K562 (cell line): Measurements from ENCODE around the gene NKAIN4. TPM values are rescaled to one million over a fixed set of nuclear protein-coding genes. Genes with fewer than 3 reads are reported as not detected.
A peak's percentile ranks its signal among the peaks of the same experiment; 100 is the strongest.

Source experiments
- ATAC-seq: fragments of 200-7000 bp; cut with Tn5 transposase; 3 replicates; pipeline ENCODE4 v1.9.1; 2020; ENCODE audit warnings: moderate library complexity
- BruUV-seq: library from RNA; stranded (reverse); fragments of 400-500 nt; replicated peaks from 2 replicates; lab custom pipeline; 2021; lab: Mats Ljungman, UMichigan
- CTCF ChIA-PET: fragments of 300-600 bp; formaldehyde crosslinking; extraction: SDS; loops from one replicate; lab custom pipeline; 2021; ENCODE audit warnings: low intra/inter-chr PET ratio; lab: Yijun Ruan, JAX
- POLR2A ChIA-PET: fragments of 300-600, 350-650 bp; sonication (Branson Sonifier 250); formaldehyde crosslinking; extraction: SDS; loops from one replicate; lab custom pipeline; 2021; ENCODE audit warnings: antibody characterized with exemption, inconsistent platforms; lab: Yijun Ruan, JAX
- DNase-seq, 4 experiments: peaks; one replicate each; pipeline versions ENCODE4 v3.0.0 to v3.0.0-alpha.2; 2011 to 2018; ENCODE audit warnings: low spot score in 3 of 4, mixed read lengths in 3 of 4; ENCODE audit errors: extremely low read depth in 1 of 4
- FAIRE-seq: peaks from 2 replicates; lab custom pipeline; 2011; peaks lifted over from hg19 to GRCh38; lab: Jason Lieb, UNC
- H2AFZ ChIP-seq: 2 replicates; pipeline ENCODE4 v1.6.0; 2011; ENCODE audit warnings: low read depth, low read length, control low read depth, inconsistent platforms
- H3K27ac ChIP-seq: fragments of 200-600 bp; 3 replicates; pipeline ENCODE4 v1.8.0; 2011; ENCODE audit warnings: low read depth, mild to moderate bottlenecking, control low read depth, inconsistent platforms, low read length, moderate library complexity, mixed read lengths; ENCODE audit errors: extremely low read depth
- H3K27me3 ChIP-seq, 2 experiments: fragments of 300-600 bp in 1 of 2; 2 replicates in 1 of 2; 3 replicates in 1 of 2; pipeline versions ENCODE4 v1.6.0 to v1.8.0; 2011; ENCODE audit warnings: inconsistent platforms in 2 of 2, low read length in 2 of 2, mild to moderate bottlenecking in 1 of 2, mixed read lengths in 1 of 2, moderate library complexity in 1 of 2; ENCODE audit not compliant: control insufficient read depth in 2 of 2, insufficient read depth in 2 of 2
- H3K36me3 ChIP-seq: fragments of 300-600 bp; 3 replicates; pipeline ENCODE4 v1.8.0; 2011; ENCODE audit warnings: mild to moderate bottlenecking, low read length, inconsistent platforms; ENCODE audit not compliant: control insufficient read depth, insufficient read depth
- H3K4me1 ChIP-seq, 2 experiments: fragments of 200-600 bp in 1 of 2; replicated peaks in 1 of 2; 2 replicates in 1 of 2; 3 replicates in 1 of 2; pipeline versions ENCODE4 v1.5.1 to v1.8.0; 2011; ENCODE audit warnings: inconsistent platforms in 2 of 2, low read length in 2 of 2, mild to moderate bottlenecking in 1 of 2, mixed read lengths in 1 of 2, moderate library complexity in 1 of 2; ENCODE audit not compliant: control insufficient read depth in 2 of 2, insufficient read depth in 2 of 2
- H3K4me2 ChIP-seq: 2 replicates; pipeline ENCODE4 v1.6.1; 2011; ENCODE audit warnings: low read length, control low read depth, inconsistent platforms, mixed read lengths; ENCODE audit not compliant: insufficient read depth
- H3K4me3 ChIP-seq: fragments of 200-600 bp; sonication (generic), shearing (Covaris generic); 2 replicates; pipeline ENCODE4 v1.5.1; 2016; ENCODE audit warnings: control low read depth, inconsistent platforms
- H3K79me2 ChIP-seq: fragments of 200-600 bp; 3 replicates; pipeline ENCODE4 v1.8.0; 2011; ENCODE audit warnings: low read length, inconsistent platforms; ENCODE audit not compliant: control insufficient read depth, insufficient read depth
- H3K9ac ChIP-seq, 2 experiments: 2 replicates each; pipeline versions ENCODE4 v1.6.0 to v1.6.1; 2011; ENCODE audit warnings: low read depth in 2 of 2, low read length in 2 of 2, control low read depth in 1 of 2, inconsistent platforms in 1 of 2, mild to moderate bottlenecking in 1 of 2, mixed read lengths in 1 of 2; ENCODE audit not compliant: insufficient read depth in 1 of 2
- H3K9me1 ChIP-seq: one replicate; pipeline ENCODE4 v1.6.0; 2011; ENCODE audit warnings: inconsistent platforms, mild to moderate bottlenecking, low read length, moderate library complexity; ENCODE audit not compliant: control insufficient read depth, insufficient read depth
- H3K9me3 ChIP-seq: replicated peaks from 2 replicates; pipeline ENCODE4 v1.5.1; 2011; ENCODE audit warnings: low read depth, low read length, inconsistent platforms; ENCODE audit not compliant: control insufficient read depth, insufficient read depth
- H4K20me1 ChIP-seq: replicated peaks from 2 replicates; pipeline ENCODE4 v1.6.1; 2011; ENCODE audit warnings: low read length, inconsistent platforms, mixed read lengths; ENCODE audit not compliant: control insufficient read depth, insufficient read depth
- NBN ChIP-seq: fragments of 450-650 bp; IDR thresholded peaks from 2 replicates; pipeline ENCODE4 v1.6.1; 2016; ENCODE audit warnings: low read depth, mild to moderate bottlenecking
- NR1H2 ChIP-seq: sonication (generic); formaldehyde crosslinking; IDR thresholded peaks from 2 replicates; pipeline ENCODE4 v1.4.0; 2020; ENCODE audit warnings: mild to moderate bottlenecking, missing genetic modification reagents
- POLR2AphosphoS2 ChIP-seq: IDR thresholded peaks from 2 replicates; pipeline ENCODE4 v1.6.1; 2012; ENCODE audit warnings: low read length, improper control_type of control experiment
- RBFOX2 ChIP-seq: fragments of 200-400 bp; formaldehyde crosslinking; IDR thresholded peaks from 2 replicates; pipeline ENCODE4 v1.6.1; 2017; ENCODE audit warnings: low read depth, mild to moderate bottlenecking, low read length, moderate library complexity
- RBM17 ChIP-seq: fragments of 200-400 bp; formaldehyde crosslinking; IDR thresholded peaks from 2 replicates; pipeline ENCODE4 v1.6.1; 2017; ENCODE audit warnings: low read depth, mild to moderate bottlenecking, low read length, borderline replicate concordance
- ZNF140 ChIP-seq: fragments of 250-450 bp; sonication (Bioruptor Pico); IDR thresholded peaks from 2 replicates; pipeline ENCODE4 v1.8.0; 2021; ENCODE audit warnings: moderate library complexity, mild to moderate bottlenecking, inconsistent platforms
- WGBS: fragments of 100-300 bp; shearing (Covaris generic); methylation state at CpG from one replicate; pipeline ENCODE4 v1.1.6; 2016; ENCODE audit warnings: low coverage, mixed read lengths; ENCODE audit not compliant: insufficient coverage; ENCODE audit errors: missing lambda C conversion rate; 5-methylcytosine and 5-hydroxymethylcytosine counted together
- in situ Hi-C: fragments of 300-500 bp; cut with MboI; formaldehyde crosslinking; loops from 4 replicates; pipeline ENCODE4 v1.15.0; 2018; ENCODE audit warnings: inconsistent platforms, mixed read lengths
- intact Hi-C: fragments of 100-400 bp; cut with micrococcal nuclease; formaldehyde crosslinking; loops from 2 replicates; pipeline ENCODE4 v1.14.2; 2022
- polyA plus RNA-seq, 8 experiments: library from polyadenylated mRNA; depleted of rRNA in 4 of 8; stranded (reverse) in 5 of 8; unstranded in 3 of 8; fragments of >200 nt; fragmentation: Nextera tagmentation in 2 of 8; fragmentation: Illumina TruSeq in 1 of 8; extraction: Ambion mirVana in 2 of 8; extraction: Trizol in 1 of 8; gene quantifications; 2 replicates each; pipeline versions ENCODE4 v1.2.1 to v1.2.3, GENCODE V29; 2011 to 2014; ENCODE audit warnings: inconsistent platforms in 1 of 8, missing spikeins in 1 of 8
- total RNA-seq, 7 experiments: library from RNA; depleted of rRNA in 6 of 7; stranded (reverse); fragments of >200 nt in 6 of 7; fragmentation: Illumina TruSeq in 2 of 7; extraction: Trizol in 2 of 7; gene quantifications; 2 replicates each; pipeline versions ENCODE4 v1.2.1 to v1.2.3, GENCODE V29; 2011 to 2021; ENCODE audit warnings: low replicate concordance in 1 of 7

NKAIN4 gene
- total and polyA plus RNA-seq, 9 of the 15 experiments (the other 6 are each of a cell fraction or from before 2014, with no cell fraction given) = not detected

GRCh38 chr20:63208346-63208909 is 45.8 kb downstream of the NKAIN4 start:
- ATAC-seq = no peak
- Histone ChIP-seq H3K36me3 (peaks cover 94% of the 10 kb centered on the region), H3K9ac (peak overlapping the region in 1 of 2 experiments; percentile 48; a peak in 2 of 4 replicates), H3K27ac (no peak overlapping the region), H2AFZ (no peak overlapping the region), H3K4me2 (no peak overlapping the region), H3K4me1 (peaks cover 0 to 5% of the 10 kb centered on the region in 2 experiments; a peak in 4 of 5 replicates), H3K27me3 (no peaks in the 10 kb centered on the region), H3K9me1 (no peaks in the 10 kb centered on the region), H4K20me1 (peaks cover 31% of the 10 kb centered on the region), H3K4me3 (no peak overlapping the region), H3K9me3 (no peaks in the 10 kb centered on the region), H3K79me2 (peaks cover 93% of the 10 kb centered on the region)
- no TSS peak for BruUV-seq
- ChIA-PET POLR2A (interaction anchor here (0.5 to 1.3 kb wide), 3 partner anchors 10 to 18 kb away, joined by 3 to 5 read pairs (median 4); no protein-coding TSS in a partner anchor), CTCF (no interaction called here)
- TF ChIP-seq NR1H2 (CRISPR knock-in tag) (no peak), POLR2AphosphoS2 (no peak), RBFOX2 (0 out of 2 replicates have a peak, but pooled peaks have one; percentile 23), RBM17 (no peak), NBN (no peak)
- WGBS = 79% methylated on average over 6 of the region's 6 CpGs
- intact Hi-C loops = no loop called here
- no peak for DNase-seq
- FAIRE-seq = no peak
- in situ Hi-C loops = no loop called here

GRCh38 chr20:63206878-63207277 is 47.4 kb downstream of the NKAIN4 start:
- POLR2A ChIA-PET = interaction anchor here (0.7 to 2.3 kb wide), 4 partner anchors 8 to 16 kb away, joined by 3 to 11 read pairs (median 8); partner anchors contain the start of gene YTHDF1
- 93% methylated on average over 11 of the region's 11 CpGs for WGBS
- Histone ChIP-seq H3K9ac (peak overlapping the region in 1 of 2 experiments; percentile 20; a peak in 1 of 4 replicates), H3K4me1 (peaks cover 0 to 10% of the 10 kb centered on the region in 2 experiments; a peak in 2 of 5 replicates), H3K9me1 (no peaks in the 10 kb centered on the region), H3K4me3 (no peak overlapping the region), H3K27ac (no peak overlapping the region), H3K36me3 (peaks cover 94% of the 10 kb centered on the region), H2AFZ (no peak overlapping the region), H3K4me2 (no peak overlapping the region), H3K9me3 (no peaks in the 10 kb centered on the region), H3K27me3 (no peaks in the 10 kb centered on the region), H3K79me2 (peaks cover 93% of the 10 kb centered on the region), H4K20me1 (peaks cover 39% of the 10 kb centered on the region)
- DNase-seq (no peak), ATAC-seq (no peak), FAIRE-seq (no peak)
- TF ChIP-seq ZNF140 (no peak), RBFOX2 (0 out of 2 replicates have a peak, but pooled peaks have one; percentile 29)
- CTCF ChIA-PET = no interaction called here
- in situ Hi-C loops (no loop called here), intact Hi-C loops (no loop called here)
- BruUV-seq = no TSS peak
